ENCODE data around the gene TXLNG. TPM values are rescaled to one million over a fixed set of nuclear protein-coding genes. Genes with fewer than 3 reads are reported as not detected.

Gene TXLNG
- total RNA-seq, 1 experiment from 2014 or later: 10.2 TPM

GRCh38 chrX:16825264-16826035 lies 39.2 kb downstream of the TXLNG start:
- DNase-seq (ENCODE audit: low read depth, low spot score): no peak
- H3K27me3 ChIP-seq (ENCODE audit: control insufficient read depth, insufficient read depth, low read length): no peaks in the 10 kb centered on the region
- H3K27ac ChIP-seq (ENCODE audit: low read length): no peak overlapping the region
- no peak for ATAC-seq
- intact Hi-C loops (cut with micrococcal nuclease; ENCODE audit: unreplicated experiment) (no loop called here), in situ Hi-C loops (cut with HindIII; ENCODE audit: low pct_unique_long_range_greater_than_20kb, low sequenced_read_pairs) (no loop called here)
- TF ChIP-seq TCF7L2 (IDR thresholded peaks at IDR 0.05; ENCODE audit: low read depth, low read length): no peak
- no peak for TF ChIP-seq SIN3A (IDR thresholded peaks at IDR 0.05; ENCODE audit: borderline replicate concordance, insufficient read depth, low read depth, low read length)
- TF ChIP-seq, protein P1, sequence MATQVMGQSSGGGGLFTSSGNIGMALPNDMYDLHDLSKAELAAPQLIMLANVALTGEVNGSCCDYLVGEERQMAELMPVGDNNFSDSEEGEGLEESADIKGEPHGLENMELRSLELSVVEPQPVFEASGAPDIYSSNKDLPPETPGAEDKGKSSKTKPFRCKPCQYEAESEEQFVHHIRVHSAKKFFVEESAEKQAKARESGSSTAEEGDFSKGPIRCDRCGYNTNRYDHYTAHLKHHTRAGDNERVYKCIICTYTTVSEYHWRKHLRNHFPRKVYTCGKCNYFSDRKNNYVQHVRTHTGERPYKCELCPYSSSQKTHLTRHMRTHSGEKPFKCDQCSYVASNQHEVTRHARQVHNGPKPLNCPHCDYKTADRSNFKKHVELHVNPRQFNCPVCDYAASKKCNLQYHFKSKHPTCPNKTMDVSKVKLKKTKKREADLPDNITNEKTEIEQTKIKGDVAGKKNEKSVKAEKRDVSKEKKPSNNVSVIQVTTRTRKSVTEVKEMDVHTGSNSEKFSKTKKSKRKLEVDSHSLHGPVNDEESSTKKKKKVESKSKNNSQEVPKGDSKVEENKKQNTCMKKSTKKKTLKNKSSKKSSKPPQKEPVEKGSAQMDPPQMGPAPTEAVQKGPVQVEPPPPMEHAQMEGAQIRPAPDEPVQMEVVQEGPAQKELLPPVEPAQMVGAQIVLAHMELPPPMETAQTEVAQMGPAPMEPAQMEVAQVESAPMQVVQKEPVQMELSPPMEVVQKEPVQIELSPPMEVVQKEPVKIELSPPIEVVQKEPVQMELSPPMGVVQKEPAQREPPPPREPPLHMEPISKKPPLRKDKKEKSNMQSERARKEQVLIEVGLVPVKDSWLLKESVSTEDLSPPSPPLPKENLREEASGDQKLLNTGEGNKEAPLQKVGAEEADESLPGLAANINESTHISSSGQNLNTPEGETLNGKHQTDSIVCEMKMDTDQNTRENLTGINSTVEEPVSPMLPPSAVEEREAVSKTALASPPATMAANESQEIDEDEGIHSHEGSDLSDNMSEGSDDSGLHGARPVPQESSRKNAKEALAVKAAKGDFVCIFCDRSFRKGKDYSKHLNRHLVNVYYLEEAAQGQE (IDR thresholded peaks at IDR 0.05; ENCODE audit: insufficient read depth in 1 of 2, low read depth in 2 of 2, low read length in 1 of 2): no peak
- TF ChIP-seq, protein P2, sequence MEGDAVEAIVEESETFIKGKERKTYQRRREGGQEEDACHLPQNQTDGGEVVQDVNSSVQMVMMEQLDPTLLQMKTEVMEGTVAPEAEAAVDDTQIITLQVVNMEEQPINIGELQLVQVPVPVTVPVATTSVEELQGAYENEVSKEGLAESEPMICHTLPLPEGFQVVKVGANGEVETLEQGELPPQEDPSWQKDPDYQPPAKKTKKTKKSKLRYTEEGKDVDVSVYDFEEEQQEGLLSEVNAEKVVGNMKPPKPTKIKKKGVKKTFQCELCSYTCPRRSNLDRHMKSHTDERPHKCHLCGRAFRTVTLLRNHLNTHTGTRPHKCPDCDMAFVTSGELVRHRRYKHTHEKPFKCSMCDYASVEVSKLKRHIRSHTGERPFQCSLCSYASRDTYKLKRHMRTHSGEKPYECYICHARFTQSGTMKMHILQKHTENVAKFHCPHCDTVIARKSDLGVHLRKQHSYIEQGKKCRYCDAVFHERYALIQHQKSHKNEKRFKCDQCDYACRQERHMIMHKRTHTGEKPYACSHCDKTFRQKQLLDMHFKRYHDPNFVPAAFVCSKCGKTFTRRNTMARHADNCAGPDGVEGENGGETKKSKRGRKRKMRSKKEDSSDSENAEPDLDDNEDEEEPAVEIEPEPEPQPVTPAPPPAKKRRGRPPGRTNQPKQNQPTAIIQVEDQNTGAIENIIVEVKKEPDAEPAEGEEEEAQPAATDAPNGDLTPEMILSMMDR (IDR thresholded peaks at IDR 0.05): no peak
- no peak for TF ChIP-seq POLR2AphosphoS5 (IDR thresholded peaks at IDR 0.05; ENCODE audit: low read depth, low read length)
- ChIA-PET POLR2A (no interaction called here), CTCF (no interaction called here)
- H3K4me3 ChIP-seq (ENCODE audit: low read depth in 2 of 2, low read length in 2 of 2): no peak overlapping the region
- BruUV-seq (replicated peaks): no TSS peak
- H3K36me3 ChIP-seq (ENCODE audit: control insufficient read depth, insufficient read depth, low read length): no peaks in the 10 kb centered on the region; the same call in 1 of the 2 replicates
- H3K4me1 ChIP-seq (ENCODE audit: control insufficient read depth, insufficient read depth, low read length): no peaks in the 10 kb centered on the region
- H3K9me3 ChIP-seq (ENCODE audit: control insufficient read depth, insufficient read depth, low read depth, low read length): no peaks in the 10 kb centered on the region

DNA sequence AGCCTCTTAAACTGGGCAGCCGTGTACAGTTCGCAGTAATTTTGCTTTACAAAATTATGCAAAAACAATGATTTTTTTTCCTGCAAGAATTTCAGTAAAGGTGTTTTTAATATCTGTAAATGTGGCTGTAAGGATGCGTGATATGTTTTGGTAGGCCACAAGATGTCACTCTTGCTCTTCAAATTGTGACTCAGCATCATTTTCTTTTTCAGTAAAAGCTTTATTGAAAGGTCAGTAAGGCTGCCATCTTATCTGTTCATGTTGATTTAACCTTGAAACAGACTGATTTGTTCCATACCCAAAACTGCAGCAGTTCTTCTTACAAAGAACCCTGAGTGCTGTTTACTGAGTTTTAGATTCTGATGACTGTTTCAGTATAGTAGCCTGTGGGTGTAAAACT lies 39.9 kb downstream of the TXLNG start:
- ChIA-PET POLR2A (no interaction called here), CTCF (no interaction called here)
- intact Hi-C loops (cut with micrococcal nuclease; ENCODE audit: unreplicated experiment) (no loop called here), in situ Hi-C loops (cut with HindIII; ENCODE audit: low pct_unique_long_range_greater_than_20kb, low sequenced_read_pairs) (no loop called here)
- Histone ChIP-seq H3K4me3 (ENCODE audit: low read depth in 2 of 2, low read length in 2 of 2) (no peak overlapping the region), H3K36me3 (ENCODE audit: control insufficient read depth, insufficient read depth, low read length) (no peaks in the 10 kb centered on the region; the same call in 1 of the 2 replicates), H3K27me3 (ENCODE audit: control insufficient read depth, insufficient read depth, low read length) (no peaks in the 10 kb centered on the region), H3K9me3 (ENCODE audit: control insufficient read depth, insufficient read depth, low read depth, low read length) (no peaks in the 10 kb centered on the region), H3K4me1 (ENCODE audit: control insufficient read depth, insufficient read depth, low read length) (no peaks in the 10 kb centered on the region), H3K27ac (ENCODE audit: low read length) (no peak overlapping the region)
- DNase-seq (ENCODE audit: low read depth, low spot score) (no peak), ATAC-seq (no peak)
- no TSS peak for BruUV-seq (replicated peaks)
- TF ChIP-seq, protein P2 (IDR thresholded peaks at IDR 0.05): peak; percentile 52
- no peak for TF ChIP-seq SIN3A (IDR thresholded peaks at IDR 0.05; ENCODE audit: borderline replicate concordance, insufficient read depth, low read depth, low read length)

Data from Panc1 (cell line).